Vagina (tissue), 2 donors: ENCODE data around the gene GRM3.

Experiments
- CTCF ChIP-seq, 3 experiments: fragments of 450-650 bp in 2 of 3; fragments of 200-600 bp in 1 of 3; sonication (generic) in 1 of 3; IDR thresholded peaks; one replicate each; pipeline ENCODE4 v1.5.1; 2017 to 2019; ENCODE audit warnings: antibody characterized with exemption in 3 of 3, mild to moderate bottlenecking in 2 of 3, moderate library complexity in 2 of 3
- POLR2A ChIP-seq, 2 donors: fragments of 450-650 bp; IDR thresholded peaks; one replicate each; pipeline ENCODE4 v1.6.1; 2017; ENCODE audit warnings: antibody characterized with exemption in 2 of 2, mild to moderate bottlenecking in 2 of 2, moderate library complexity in 2 of 2

- TF ChIP-seq CTCF (IDR thresholded peaks at IDR 0.05) (no peak), POLR2A (IDR thresholded peaks at IDR 0.05) (no peak)
These were observed 3.8 kb downstream of the GRM3 start for GRCh38 chr7:86647385-86648094.
